Activated CD4-positive, alpha-beta T cell treated with anti-CD3 and anti-CD28 coated beads, Interleukin-2, amount 50 U/mL, for 4 hours (primary cell): ENCODE data around the gene TTYH2.

Source experiments
- DNase-seq, 2 experiments: peaks; one replicate each; pipeline ENCODE4 v3.0.0-alpha.2; 2020

TTYH2 gene

DNA sequence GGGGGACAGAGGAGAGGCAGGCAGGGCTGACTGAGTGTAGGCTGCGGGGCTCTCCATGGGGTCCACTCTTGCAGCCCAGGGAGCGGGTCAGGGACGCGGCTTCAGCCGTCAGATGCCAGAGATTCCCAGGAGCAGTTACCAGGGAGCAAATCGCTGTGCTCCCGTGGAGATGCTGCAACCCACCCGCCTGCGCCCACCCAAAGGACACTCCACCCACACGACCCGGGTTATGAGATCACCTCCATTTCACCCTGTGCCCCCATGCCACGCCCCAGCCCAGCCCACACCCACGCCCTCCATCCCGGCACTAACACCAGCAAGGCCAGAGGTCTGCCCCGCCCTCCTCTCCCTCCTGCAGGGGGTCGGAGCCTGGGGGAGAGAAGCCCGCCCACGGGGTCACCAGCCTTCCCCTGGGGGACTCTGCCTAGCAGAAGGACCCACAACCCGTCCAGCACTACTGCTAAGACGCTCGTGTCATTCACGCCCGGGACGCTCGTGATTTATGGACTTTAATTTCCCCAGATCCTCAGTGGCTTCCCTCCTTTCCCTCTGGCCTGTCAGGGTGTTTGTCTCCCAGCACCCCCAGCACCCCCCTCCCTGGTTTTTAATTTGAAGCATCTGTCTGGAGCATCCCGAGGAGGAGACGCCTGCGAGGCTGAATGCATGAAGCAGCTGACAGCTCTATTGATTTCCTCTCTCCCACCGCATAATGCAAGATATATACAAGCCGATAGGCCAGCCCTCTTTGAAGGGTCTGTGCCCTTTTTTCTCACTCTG, 16.6 kb upstream of the TTYH2 start:
- no peak for DNase-seq

DNA sequence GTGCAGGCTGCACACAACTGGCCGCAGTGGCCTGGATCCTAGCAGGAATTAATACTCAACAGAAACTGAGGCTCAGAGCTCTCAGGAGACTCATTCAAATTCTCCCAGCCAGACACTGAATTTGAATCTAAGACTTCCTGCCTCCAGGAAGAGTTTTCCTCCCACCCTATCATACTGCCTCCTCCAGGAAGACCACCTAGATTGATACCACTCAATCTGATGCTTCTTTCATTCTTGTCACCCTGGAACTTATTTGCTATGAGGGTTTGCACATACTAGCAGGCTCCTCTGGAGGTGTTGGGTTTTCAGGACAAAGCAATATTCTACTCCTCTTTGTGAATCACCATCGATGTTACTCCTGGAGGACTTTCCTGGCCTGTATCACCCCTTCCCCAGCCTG, 15.6 kb upstream of the TTYH2 start:
- no peak for DNase-seq

DNA sequence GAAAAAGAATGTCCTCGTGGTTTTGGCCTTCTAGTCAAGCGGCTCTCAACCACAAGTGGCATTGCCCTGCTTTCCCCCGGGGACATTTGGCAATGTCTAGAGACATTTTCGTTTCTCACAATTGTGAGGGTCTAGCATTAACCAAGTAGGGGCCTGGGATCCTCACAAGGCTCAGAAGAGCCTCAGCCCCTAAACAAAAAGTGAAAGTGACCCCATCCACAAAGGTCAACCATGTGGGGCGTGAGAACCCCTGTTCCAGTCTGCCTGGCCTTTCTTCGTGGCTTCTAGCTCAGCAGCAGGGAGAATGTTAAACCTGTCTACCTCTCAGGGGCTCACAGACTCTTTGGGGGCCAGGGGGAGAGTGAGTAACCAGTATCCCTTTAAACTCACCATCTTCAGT, 14.7 kb upstream of the TTYH2 start:
- DNase-seq: no peak

DNA sequence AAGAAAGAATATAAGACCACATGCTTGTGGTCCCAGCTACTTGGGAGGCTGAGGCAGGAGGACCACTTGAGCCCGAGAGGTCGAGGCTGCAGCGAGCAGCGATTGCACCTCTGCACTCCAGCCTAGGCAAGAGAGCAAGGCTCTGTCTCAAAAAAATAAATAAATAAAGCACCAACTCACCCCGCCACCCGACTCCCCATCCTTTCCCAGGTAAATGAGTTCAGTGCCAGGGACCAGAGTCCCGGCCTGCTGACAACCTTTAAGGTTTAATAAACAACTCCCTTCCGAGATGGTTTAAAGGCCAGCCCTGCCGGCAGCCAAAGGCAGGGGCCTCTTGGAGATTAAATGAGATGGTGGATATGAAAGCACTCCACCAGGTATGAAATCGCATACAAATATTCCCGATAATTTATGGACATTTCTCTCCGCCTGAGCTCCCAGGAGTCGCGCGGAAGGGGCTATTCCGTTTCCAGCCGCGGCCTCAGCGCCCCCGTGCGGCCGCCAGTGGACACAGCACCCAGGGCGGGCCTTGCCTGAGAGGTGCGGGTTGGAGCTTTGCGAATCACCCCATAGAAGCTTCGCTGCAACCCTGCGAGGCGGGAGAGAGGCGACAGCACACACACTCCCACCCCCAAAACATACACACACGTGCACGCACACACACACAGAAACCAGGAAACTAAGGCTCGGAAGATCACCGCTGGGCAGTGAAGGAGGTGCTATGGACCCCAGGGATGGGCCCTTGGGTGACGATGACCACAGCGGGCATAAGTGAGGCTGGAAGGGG, 13.9 kb upstream of the TTYH2 start:
- DNase-seq: peak; percentile 55 to 59

DNA sequence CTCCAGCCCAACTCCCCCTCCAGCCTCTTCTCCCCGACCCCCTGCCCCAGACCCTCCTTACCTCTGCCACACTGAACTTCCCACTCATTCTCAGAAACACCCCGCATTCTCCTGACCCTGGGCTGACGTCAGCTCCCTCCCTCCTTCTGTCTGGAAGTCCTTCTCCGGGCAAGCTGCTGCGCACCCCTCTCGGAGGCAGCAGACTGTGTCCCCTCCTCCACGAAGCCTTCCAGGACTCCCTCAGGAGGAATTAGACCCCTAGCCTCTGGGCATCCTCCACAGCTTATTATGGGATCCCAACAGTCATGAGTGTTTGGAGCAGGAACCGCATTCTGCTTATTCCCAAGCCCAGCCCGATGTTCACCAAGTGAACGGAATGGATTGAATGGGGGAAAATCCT, 13.3 kb upstream of the TTYH2 start:
- DNase-seq: no peak

DNA sequence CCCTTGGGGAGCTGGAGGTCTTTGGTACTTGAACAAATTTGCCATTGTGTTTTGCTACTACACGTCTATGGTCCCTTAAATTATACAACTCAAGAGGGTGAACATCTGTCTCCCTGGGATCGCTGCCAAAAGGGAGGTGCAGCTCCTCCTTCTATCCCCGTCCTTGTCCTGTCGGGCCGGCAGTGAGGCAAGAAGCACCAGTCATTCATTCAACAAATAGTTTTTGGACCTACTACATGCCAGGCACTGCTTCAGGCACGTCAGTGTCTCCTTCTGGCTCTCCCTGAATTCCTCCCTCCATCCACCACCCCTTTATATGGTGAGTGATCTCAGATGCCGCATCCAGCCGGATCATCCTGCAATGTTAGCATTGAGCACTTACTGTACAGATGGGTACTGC, 12.1 kb upstream of the TTYH2 start:
- DNase-seq: no peak

DNA sequence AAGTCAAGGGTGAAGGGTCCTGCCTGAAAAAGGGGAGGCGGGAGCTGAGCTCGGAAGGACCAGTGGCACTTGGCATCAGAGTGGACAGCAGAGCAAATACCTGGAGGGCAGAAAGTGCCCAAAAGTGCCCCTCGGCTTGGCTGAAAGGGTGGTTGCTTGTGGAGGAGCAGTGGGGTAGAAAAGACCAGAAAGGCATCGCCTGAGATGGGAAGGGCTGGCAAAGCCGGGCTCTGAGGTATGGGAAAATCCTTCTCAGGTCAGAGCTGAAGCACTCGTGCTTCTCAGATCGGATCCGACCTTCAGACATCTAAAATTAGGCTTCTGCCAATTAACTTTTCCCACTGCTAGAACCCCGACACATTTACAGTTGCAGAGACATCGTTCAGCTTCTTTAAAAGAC, 11.4 kb upstream of the TTYH2 start:
- no peak for DNase-seq

DNA sequence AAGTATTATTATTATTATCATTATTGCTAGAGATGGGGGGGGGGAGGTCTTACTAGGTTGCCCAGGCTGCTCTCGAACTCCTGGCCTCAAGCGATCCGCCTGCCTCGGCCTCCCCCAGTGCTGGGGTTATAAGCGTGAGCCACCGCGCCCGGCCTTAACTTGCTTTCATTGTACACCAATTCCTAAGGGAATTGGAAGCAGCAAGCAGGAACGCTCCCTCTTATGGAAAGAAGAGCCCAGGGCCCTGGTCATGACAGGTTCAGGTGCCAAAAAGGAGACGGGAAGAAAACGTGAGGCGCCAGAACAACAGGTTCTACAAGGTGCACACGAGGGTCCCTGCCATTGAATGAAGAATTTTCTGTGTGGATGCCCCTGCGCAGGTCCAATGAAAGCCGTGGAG, 10.4 kb upstream of the TTYH2 start:
- no peak for DNase-seq

DNA sequence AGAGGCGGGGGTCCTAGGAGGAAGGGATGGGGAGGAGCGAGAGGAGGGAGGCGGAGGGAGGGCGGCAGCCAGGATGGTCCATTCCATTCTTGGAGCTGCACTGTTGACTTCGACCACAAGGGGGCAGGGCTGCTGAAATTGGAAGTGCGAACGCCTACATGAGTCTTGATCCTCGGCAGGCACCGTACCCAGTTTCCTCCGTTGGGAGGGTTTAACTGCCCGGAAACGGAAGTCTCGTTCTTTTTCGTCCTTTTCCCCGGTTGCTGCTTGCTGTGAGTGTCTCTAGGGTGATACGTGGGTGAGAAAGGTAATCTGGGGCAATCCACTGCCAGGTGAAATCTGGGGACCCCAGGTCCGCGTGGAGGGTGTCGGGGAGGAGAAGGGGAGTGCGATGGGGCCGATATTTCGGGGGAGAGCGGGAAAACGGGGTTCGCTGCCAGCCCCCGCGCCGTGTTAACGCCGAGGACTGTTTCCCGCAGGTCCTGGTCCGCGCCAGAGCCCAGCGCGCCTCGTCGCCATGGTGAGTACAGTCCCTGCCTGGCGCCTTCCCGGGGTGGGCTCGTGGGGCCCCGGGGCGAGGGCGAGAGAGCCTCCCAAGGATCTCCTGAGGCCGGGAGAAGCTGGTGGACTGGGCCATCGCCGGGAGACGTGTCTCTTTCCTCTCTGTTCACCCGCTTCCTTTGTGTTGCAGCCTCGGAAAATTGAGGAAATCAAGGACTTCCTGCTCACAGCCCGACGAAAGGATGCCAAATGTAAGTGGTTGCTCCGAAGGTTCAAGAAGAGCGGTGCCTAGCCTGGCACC, 9.7 kb upstream of the TTYH2 start, which contains the start of gene RPL38:
TSS of gene RPL38 (plus strand) at position 240 of the 802 bp plus-strand sequence. CDS start at position 518, 278 bp downstream.
- peak; percentile 94 to 97 for DNase-seq

DNA sequence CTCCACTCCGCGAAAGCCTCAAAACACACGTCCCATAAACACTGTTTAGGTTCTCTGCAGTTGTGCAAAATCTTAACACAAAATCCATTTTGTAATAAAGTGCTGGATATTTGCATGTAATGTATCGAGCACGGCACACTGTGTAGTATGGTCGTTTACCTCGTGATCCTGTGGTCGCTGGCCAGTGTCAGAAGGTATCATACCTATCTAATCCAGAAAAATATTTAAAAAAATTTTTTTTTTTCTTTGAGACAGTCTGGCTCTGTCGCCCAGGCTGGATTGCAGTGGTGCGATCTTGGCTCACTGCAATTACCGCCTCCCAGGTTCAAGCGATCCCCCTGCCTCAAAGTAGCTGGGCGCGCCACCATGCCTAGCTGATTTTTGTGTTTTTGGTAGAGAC, 8.9 kb upstream of the TTYH2 start:
- DNase-seq: no peak

DNA sequence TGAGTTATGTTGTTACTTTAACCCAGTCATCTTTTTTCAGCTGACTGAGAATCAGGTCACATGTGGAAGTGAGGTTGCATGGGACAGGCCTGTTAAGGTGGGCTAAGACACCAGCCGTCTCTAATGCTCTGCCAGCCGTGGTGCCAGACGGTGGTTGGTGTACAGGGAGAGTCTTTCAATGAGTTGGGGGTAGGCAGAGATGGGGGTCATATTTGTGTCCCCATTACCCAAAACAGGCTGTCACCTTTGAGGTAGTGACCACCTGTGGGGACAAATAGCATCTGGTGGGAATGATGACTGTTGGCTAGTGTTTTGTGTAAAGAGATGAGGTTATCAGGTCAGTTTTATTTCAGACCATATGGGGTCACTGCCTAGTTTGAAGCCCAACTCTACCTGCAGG, 8.1 kb upstream of the TTYH2 start:
- DNase-seq: no peak

DNA sequence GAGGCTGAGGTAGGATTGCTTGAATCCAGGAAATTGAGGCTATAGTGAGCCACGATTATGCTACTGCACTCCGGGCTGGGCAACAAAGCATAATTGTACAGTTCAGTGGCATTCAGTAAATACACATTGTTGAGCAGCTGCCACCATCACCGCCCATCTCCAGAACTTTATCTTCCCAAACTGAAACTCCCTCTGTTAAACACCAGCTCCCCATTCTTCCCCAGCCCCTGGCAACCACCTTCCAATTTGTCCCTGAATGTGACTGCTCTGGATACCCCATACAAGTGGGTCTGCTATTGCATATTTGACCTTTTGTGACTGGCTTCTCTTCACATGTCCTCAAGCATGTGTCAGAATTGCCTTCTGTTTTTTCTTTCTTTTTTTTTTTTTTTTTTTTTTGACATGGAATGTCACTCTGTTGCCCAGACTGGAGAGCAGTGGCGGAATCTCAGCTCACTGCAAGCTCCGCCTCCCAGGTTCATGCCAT, 7.0 kb upstream of the TTYH2 start:
- no peak for DNase-seq

DNA sequence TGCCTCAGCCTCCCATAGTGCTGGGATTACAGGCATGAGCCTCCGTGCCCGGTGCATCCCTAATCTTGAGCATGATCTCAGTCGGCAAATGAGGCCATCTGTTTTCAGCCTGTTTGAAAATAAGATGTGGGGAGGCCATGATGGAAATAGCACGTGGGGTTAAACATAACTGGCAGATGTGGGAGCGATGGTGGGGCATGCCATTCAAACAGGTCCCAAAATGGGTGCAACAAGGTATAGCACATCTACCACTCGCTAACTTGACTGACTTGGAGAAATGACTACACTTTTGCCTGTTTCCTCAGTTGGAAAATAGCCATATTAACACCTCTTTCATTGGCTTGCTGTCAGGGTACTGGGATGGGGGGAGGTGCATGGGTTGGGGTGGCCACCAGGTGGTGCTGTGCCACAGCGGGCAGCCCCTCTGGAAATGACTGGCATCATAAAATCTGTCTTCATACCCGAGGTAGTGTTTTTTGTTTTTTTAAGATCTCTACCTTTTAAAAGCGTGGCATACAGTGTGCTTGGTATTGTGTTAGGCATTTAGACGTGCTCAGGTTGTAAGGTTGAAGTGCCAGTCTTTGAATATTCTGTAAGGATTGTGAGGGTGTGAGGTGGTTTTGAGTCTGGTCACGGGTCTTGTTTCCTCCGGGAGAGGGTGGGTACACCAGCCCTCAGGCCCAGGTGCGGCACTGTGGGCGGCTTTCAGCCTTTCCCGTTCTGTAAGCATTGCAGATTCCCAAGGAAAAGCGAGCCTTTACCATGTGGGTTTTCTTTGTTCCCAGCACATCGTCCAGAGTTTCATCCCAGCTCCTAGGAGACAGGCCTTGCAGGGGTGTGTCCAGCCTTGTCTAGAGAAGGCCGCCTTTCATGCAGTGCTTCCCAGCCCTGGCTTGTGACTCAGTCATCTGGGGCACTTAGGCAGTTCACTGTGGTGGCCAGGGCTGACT, 2.9 kb upstream of the TTYH2 start:
- peak; percentile 76 to 78 for DNase-seq

DNA sequence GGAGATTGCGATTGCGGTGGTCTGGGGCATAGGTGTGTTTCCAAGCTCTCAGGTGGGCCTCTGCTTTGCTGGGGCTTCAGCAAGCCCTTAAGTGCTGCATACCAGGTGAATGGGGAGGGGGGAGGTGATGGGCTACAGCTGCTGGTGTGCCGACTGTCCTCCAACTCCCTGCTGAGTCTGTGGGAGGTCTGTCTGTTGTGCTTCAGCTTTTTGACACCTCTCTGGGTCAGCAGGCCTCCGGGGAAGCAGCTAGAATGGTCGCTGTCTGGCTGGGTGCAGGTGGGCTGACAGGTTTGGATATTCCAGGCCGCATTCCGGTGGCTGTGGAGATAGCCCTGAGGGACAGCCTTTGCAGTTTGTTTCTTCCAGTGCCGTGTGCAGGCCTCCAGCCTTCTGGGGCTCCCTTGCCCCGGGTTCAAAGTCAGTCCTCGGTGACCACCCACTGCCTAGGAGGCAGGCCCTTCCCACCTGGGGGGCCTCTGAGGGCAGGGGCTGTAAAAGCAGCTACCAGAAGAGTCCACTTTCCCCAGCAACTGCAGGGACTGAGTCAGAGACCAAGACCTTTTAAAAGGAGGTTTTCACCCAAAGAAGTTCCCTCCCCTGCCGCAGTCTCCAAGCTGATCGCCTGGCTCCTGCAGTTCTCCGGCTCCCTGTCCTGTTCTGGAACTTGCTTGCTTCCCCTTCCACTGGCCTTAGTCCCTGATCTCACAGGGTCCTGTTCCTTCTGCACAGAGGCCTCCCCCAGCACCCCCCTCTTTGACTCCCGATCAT, 2.0 kb upstream of the TTYH2 start:
- no peak for DNase-seq

DNA sequence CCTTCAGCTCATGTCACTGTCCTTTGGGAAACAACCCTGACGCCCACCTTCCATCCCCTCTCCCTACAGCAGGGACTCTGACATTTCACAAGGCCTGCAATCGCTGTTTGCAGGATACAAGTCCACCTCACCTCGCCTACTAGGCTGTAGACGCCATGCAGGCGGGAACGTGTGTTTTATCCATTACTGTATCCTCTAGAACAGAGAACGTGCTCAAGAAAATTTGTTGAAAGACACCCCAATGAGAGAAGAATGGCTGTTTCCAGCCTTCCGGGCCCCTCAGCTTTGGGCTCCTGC, 1.5 kb upstream of the TTYH2 start:
- no peak for DNase-seq

DNA sequence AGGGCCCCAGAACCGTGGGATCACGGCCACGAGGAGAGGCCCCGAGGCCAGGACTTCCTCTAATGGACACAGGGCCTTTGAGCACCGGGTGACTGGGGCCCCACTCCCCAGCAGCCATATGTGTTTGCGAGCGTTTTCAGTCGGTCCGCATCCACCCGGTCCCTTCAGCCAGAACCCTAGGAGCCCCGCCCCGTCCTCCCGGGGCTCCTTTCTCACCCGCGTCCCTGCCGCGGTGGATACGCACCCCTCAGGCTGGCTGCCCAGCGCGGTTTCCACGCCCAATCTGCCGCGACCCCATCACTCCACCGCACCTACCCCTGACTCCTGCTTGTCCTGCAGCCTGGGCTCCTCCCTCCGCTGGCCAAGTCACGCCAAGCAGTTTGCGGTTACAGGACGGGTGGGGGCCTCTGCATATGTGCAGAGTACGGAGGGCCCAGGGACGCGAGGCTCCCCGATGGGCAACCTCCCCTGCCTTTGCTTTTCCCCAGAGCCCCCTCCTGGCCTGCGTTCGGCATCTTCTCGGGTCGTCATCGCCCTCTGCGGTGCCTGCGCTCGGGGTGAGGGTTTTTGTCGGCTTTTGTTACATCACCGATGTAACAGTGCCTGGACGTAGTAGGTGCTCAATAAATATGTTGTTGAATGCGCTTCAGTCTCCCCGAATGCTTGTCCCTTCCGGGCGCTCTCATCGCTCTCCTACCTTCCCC, 1.0 kb upstream of the TTYH2 start:
- peak in 1 of 2 experiments; percentile 7 for DNase-seq

DNA sequence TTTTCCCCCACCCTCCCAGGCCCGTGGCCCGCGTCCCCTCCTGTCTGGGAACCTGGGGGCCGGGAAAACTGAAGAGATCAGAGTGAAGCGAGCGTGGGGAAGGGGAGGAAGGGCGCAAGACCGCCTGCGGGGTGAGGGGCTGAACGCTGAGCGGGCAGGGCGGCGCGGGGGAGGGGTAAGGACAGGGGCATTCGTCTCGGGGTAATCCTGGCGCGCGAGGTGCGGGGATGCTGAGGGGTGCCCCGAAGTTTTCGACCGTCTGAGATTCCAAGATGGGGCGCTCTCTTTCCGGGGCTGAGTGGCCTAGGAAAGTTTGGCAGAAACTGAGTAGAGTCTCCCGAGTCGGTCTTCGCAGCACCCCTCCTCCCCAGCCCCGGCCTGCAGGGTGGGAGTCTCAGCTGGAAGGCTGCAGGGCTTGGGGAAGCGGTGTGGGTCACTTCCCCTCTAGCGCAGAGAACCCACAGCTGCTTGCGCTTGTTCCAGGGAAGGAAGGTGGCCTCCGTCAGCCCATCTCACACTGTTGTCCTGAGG, 555 bp downstream of the TTYH2 start:
- no peak for DNase-seq

DNA sequence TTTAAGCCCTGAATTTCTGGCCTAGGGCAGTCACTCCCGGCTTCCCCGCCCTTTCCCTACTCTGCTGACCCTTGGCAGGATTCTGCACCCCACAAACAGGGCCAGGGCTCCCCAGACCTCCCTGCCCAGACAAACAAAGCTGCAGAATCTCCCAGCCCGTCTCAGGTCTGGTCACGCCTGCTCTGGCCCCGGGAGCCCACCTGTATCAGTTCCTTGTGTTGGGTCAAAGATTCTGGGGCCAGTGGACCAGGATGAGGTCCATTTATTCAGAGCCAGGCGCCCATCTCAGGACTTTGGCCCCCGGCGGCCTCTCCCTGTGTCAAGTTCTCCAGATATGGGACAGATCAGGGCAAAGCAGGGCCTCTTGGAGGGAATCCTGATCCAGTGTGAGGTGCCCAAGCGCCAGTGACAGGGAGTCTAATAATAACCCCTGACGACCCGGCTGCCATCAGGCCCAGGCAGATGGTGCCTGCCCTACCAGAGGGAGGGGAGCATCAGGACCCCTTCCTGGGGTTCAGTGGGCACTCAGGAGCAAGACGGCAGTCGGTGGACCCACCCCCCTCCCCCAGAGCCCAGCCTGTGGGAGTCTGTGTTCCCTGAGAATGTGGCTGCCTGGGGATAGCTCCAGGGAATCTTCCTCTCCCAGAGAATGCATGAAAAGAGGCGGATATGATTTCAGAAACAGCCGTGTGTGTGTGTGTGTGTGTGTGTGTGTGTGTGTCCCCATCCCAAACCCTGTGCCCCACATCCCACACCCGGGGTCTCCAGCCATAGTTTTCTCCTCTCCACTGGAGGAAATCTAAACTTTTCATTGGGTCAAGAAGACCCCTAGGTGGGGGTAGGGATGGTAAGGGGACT, 1.3 kb downstream of the TTYH2 start:
- no peak for DNase-seq

DNA sequence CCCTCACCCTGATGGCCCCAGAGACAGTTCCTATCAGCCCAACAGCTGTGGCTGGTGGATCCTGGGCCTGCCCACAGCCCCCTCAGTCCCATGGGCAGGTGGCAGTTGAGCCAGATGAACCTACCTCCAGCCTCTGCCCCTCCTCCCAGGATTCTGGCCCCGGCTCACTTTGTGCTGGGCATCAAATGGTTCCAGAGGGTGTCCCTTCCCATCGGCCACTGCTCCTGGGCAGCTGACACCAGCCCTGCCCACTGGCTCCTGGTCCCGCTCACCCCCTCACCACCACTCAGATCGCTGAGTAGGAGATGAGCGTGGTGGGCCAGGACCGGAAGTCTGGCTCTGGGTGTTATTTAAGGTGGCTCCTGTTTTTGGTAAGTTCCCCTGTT, 2.0 kb downstream of the TTYH2 start:
- no peak for DNase-seq

DNA sequence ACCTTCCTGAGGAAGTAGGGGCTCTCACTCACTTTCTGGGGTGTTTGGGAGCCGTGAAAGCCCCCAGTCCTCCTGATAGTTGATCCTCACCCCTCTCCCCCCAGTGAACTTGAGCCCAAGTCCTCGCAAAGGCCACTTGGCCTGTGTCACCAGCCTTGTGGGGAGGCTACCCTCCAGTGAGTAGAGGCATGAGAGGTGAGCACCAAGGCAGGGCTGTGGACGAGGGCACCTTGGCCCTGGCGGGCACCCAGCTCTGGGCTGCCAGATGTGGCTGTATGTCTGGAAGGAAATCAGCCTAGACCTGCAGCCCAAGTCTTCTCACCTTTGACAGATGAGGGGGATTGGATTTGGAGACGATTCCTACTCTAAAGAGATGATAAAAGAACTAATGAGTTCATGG, 3.1 kb downstream of the TTYH2 start:
- DNase-seq: no peak
